HFFc6 (cell line): ENCODE data around the gene ARPC2. TPM values are rescaled to one million over a fixed set of nuclear protein-coding genes. Genes with fewer than 3 reads are reported as not detected.

Experiments used
- DNase-seq: peaks from one replicate; pipeline ENCODE4 v3.0.0-alpha.2; 2018
- H3K27ac Mint-ChIP-seq: 2 replicates; pipeline ENCODE4 v1.8.0; 2020; ENCODE audit warnings: mild to moderate bottlenecking, mixed read lengths
- H3K27me3 Mint-ChIP-seq: 2 replicates; pipeline ENCODE4 v1.8.0; 2021; ENCODE audit warnings: mild to moderate bottlenecking, moderate library complexity, mixed read lengths; ENCODE audit not compliant: insufficient read depth
- H3K36me3 Mint-ChIP-seq: 2 replicates; pipeline ENCODE4 v1.8.0; 2021; ENCODE audit warnings: low read depth, mixed read lengths
- H3K4me1 Mint-ChIP-seq: 2 replicates; pipeline ENCODE4 v1.8.0; 2020; ENCODE audit warnings: low read depth, mixed read lengths
- H3K4me3 Mint-ChIP-seq: 2 replicates; pipeline ENCODE4 v1.8.0; 2020; ENCODE audit warnings: mild to moderate bottlenecking, moderate library complexity, mixed read lengths
- H3K9me3 Mint-ChIP-seq: 2 replicates; pipeline ENCODE4 v1.8.0; 2020; ENCODE audit warnings: mild to moderate bottlenecking, mixed read lengths
- CTCF ChIP-seq: fragments of 200-600 bp; sonication (generic); IDR thresholded peaks from 2 replicates; pipeline ENCODE4 v1.5.0; 2021; ENCODE audit warnings: antibody characterized with exemption, mild to moderate bottlenecking
- total RNA-seq, 6 experiments: library from RNA; stranded (reverse); fragmentation: NEBNext Ultra II Directional; extraction: Animal tissue kit (Norgen Biotek cat#: 25700); gene quantifications; 2 replicates in 1 of 6; 3 replicates in 5 of 6; pipeline ENCODE4 v1.2.3, GENCODE V29; 2021

Gene ARPC2
- total RNA-seq, 6 experiments from 2014 or later: 458 to 516 (median 500) TPM

GRCh38 chr2:218172845-218173244 is 44.1 kb upstream of the ARPC2 start:
- Mint-ChIP-seq H3K27me3 (peaks cover 10% of the 10 kb centered on the region), H3K27ac (no peak overlapping the region), H3K4me3 (no peak overlapping the region), H3K36me3 (no peaks in the 10 kb centered on the region), H3K4me1 (peaks cover 21% of the 10 kb centered on the region), H3K9me3 (no peaks in the 10 kb centered on the region)
- no peak for DNase-seq
- TF ChIP-seq CTCF: no peak

- no peak for DNase-seq
- H3K27me3 Mint-ChIP-seq: peaks cover 30% of the 10 kb centered on the region
These were observed 37.2 kb upstream of the ARPC2 start for GRCh38 chr2:218179782-218180181.

GRCh38 chr2:218180467-218181114 is 36.4 kb upstream of the ARPC2 start:
- TF ChIP-seq CTCF: no peak
- no peak overlapping the region for H3K4me3 Mint-ChIP-seq
- peaks cover 33% of the 10 kb centered on the region for H3K27me3 Mint-ChIP-seq
- no peaks in the 10 kb centered on the region for H3K4me1 Mint-ChIP-seq
- no peak overlapping the region for H3K27ac Mint-ChIP-seq
- no peaks in the 10 kb centered on the region for H3K9me3 Mint-ChIP-seq
- H3K36me3 Mint-ChIP-seq: no peaks in the 10 kb centered on the region
- DNase-seq: no peak

More at GRCh38 chr2:218179782-218180181, 37.2 kb upstream of the ARPC2 start:
- Mint-ChIP-seq H3K36me3 (no peaks in the 10 kb centered on the region), H3K9me3 (no peaks in the 10 kb centered on the region), H3K4me1 (no peaks in the 10 kb centered on the region), H3K4me3 (no peak overlapping the region), H3K27ac (no peak overlapping the region)
- no peak for TF ChIP-seq CTCF

- TF ChIP-seq CTCF: no peak
- H3K36me3 Mint-ChIP-seq: no peaks in the 10 kb centered on the region
- no peak overlapping the region for H3K4me3 Mint-ChIP-seq
- H3K9me3 Mint-ChIP-seq: no peaks in the 10 kb centered on the region
- no peak overlapping the region for H3K27ac Mint-ChIP-seq
- peaks cover 9% of the 10 kb centered on the region; the same call in 1 of the 2 replicates for H3K4me1 Mint-ChIP-seq
- H3K27me3 Mint-ChIP-seq: peaks cover 33% of the 10 kb centered on the region
- no peak for DNase-seq
These were observed 32.7 kb upstream of the ARPC2 start for GRCh38 chr2:218184331-218184730.

GRCh38 chr2:218186355-218186766 is 30.6 kb upstream of the ARPC2 start:
- DNase-seq: peak; percentile 57
- H3K36me3 Mint-ChIP-seq: no peaks in the 10 kb centered on the region
- H3K9me3 Mint-ChIP-seq: no peaks in the 10 kb centered on the region
- no peak overlapping the region for H3K4me3 Mint-ChIP-seq
- TF ChIP-seq CTCF: peak; percentile 88
- peaks cover 9% of the 10 kb centered on the region; the same call in 1 of the 2 replicates for H3K4me1 Mint-ChIP-seq
- H3K27ac Mint-ChIP-seq: no peak overlapping the region
- peaks cover 34% of the 10 kb centered on the region for H3K27me3 Mint-ChIP-seq
